Activated CD8-positive, alpha-beta T cell treated with anti-CD3 and anti-CD28 coated beads for 36 hours (primary cell): ENCODE results near the gene CCDC137. TPM values are rescaled to one million over a fixed set of nuclear protein-coding genes. Genes with fewer than 3 reads are reported as not detected.

Experiments used
- ATAC-seq: fragments of 200-7000 bp; cut with Tn5 transposase; one replicate; pipeline ENCODE4 v1.10.0; 2021; ENCODE audit warnings: mild to moderate bottlenecking, moderate library complexity
- CTCF ChIA-PET: fragments of 350-600 bp; sonication (Branson Sonifier 250); formaldehyde crosslinking; loops from one replicate; lab custom pipeline; 2021; ENCODE audit warnings: antibody characterized with exemption; lab: Charles Lee
- POLR2A ChIA-PET: fragments of 350-600 bp; sonication (Branson Sonifier 250); formaldehyde crosslinking; loops from one replicate; lab custom pipeline; 2021; ENCODE audit warnings: antibody characterized with exemption; lab: Charles Lee
- DNase-seq: peaks from one replicate; pipeline ENCODE4 v3.0.0-alpha.2; 2020
- H3K27ac Mint-ChIP-seq: one replicate; pipeline ENCODE4 v1.8.0; 2021; ENCODE audit warnings: mild to moderate bottlenecking, mixed read lengths
- H3K27me3 Mint-ChIP-seq: one replicate; pipeline ENCODE4 v1.8.0; 2021; ENCODE audit warnings: mixed read lengths
- H3K36me3 Mint-ChIP-seq: one replicate; pipeline ENCODE4 v1.8.0; 2021; ENCODE audit warnings: low read depth, mixed read lengths
- H3K4me1 Mint-ChIP-seq: one replicate; pipeline ENCODE4 v1.8.0; 2021; ENCODE audit warnings: low read depth, mixed read lengths
- H3K4me3 Mint-ChIP-seq: one replicate; pipeline ENCODE4 v1.8.0; 2021; ENCODE audit warnings: mild to moderate bottlenecking, moderate library complexity, mixed read lengths
- H3K9me3 Mint-ChIP-seq: one replicate; pipeline ENCODE4 v1.8.0; 2021; ENCODE audit warnings: mixed read lengths
- intact Hi-C: fragments of 100-400 bp; cut with micrococcal nuclease; formaldehyde crosslinking; loops from one replicate; pipeline ENCODE4 v1.10.0; 2022
- total RNA-seq, 2 experiments: library from RNA; stranded (reverse); gene quantifications; one replicate each; pipeline ENCODE4 v1.2.3, GENCODE V29; 2021
- TF ChIP-seq, protein P1 (sequence below): fragments of 200-600 bp; IDR thresholded peaks from one replicate; pipeline ENCODE4 v1.8.0; 2022; ENCODE audit warnings: antibody characterized with exemption, mild to moderate bottlenecking

CCDC137 gene
- total RNA-seq, 2 experiments from 2014 or later, result 34.1 to 37.2 TPM

DNA sequence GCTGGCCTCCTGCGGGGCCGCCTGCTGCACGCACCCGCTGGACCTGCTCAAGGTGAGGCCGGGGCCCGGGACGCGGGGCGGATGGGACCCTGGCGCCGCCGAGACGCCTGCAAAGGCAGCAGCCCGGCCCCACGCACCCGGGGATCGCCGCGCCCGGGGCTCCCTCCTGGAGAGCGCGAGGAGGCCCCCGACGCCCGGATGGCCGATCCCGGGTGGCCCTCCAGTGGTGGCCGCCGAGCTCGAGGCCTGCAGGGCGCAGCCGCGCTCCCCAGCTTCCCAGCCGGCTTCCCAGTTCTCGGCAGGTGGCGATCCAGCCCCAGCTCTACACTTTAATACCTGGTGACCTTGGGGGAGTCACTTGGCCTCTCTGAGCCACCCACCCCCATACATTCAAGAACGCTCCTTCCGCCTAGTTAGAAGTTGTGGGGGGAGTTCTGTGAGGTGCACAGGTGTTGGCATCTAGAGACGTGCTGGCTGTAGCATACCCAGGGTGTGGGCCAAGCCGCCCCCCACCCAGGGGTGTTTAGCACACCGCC, 46.0 kb downstream of the CCDC137 start:
- intact Hi-C loops, result no loop called here
- peaks cover 24% of the 10 kb centered on the region for H3K4me1 Mint-ChIP-seq
- TF ChIP-seq, protein P1, sequence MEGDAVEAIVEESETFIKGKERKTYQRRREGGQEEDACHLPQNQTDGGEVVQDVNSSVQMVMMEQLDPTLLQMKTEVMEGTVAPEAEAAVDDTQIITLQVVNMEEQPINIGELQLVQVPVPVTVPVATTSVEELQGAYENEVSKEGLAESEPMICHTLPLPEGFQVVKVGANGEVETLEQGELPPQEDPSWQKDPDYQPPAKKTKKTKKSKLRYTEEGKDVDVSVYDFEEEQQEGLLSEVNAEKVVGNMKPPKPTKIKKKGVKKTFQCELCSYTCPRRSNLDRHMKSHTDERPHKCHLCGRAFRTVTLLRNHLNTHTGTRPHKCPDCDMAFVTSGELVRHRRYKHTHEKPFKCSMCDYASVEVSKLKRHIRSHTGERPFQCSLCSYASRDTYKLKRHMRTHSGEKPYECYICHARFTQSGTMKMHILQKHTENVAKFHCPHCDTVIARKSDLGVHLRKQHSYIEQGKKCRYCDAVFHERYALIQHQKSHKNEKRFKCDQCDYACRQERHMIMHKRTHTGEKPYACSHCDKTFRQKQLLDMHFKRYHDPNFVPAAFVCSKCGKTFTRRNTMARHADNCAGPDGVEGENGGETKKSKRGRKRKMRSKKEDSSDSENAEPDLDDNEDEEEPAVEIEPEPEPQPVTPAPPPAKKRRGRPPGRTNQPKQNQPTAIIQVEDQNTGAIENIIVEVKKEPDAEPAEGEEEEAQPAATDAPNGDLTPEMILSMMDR, result no peak
- ChIA-PET POLR2A (interaction anchor here (0.6 to 4.3 kb wide), 10 partner anchors 9 to 154 kb away, joined by 3 to 40 read pairs (median 4); partner anchors contain the start of gene MRPL12), CTCF (interaction anchor here (0.6 kb wide), 1 partner anchor 164 kb away, joined by 3 read pairs; no protein-coding TSS in a partner anchor)
- H3K36me3 Mint-ChIP-seq, result peaks cover 5% of the 10 kb centered on the region
- peak; percentile 37 for DNase-seq
- no peaks in the 10 kb centered on the region for H3K27me3 Mint-ChIP-seq
- H3K9me3 Mint-ChIP-seq, result no peaks in the 10 kb centered on the region
- peak; percentile 21 for ATAC-seq
- peak overlapping the region; percentile 92 for H3K4me3 Mint-ChIP-seq
- H3K27ac Mint-ChIP-seq, result peak overlapping the region; percentile 66

DNA sequence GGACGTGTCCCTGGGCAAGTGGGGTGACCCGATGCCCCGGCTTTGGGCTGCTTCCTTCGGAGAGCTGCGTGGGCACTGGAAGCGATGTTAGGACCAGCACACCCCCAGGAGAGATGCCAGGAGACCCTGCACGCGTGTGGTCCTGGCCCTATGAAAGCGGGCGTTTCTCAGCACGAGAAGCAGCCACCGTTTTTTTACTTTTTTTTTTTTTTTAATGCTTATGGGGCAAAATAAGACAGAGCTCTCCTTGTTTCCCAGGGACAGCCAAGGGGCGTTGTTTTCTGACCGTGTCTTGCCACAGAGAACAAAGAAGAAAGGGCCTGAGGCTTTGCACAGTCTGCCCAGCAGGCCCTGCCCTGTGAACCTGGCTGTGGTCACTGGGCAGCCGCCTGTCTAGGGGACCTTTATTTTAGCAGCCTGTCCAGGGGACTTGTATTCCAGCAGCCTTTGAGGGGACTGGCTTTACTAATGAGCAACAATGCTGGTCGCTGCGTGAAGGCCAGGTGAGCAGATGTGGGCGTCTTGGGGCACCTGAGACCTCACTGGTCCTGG, 46.5 kb downstream of the CCDC137 start:
- intact Hi-C loops, result no loop called here
- Mint-ChIP-seq H3K27me3 (no peaks in the 10 kb centered on the region), H3K4me1 (peaks cover 24% of the 10 kb centered on the region), H3K36me3 (peaks cover 5% of the 10 kb centered on the region), H3K27ac (peak overlapping the region; percentile 66), H3K4me3 (peak overlapping the region; percentile 92), H3K9me3 (no peaks in the 10 kb centered on the region)
- CTCF ChIA-PET, result interaction anchor here (0.6 kb wide), 1 partner anchor 164 kb away, joined by 3 read pairs; no protein-coding TSS in a partner anchor
- no peak for ATAC-seq
- DNase-seq, result no peak
- POLR2A ChIA-PET, result interaction anchor here (0.6 to 4.3 kb wide), 8 partner anchors 8 to 154 kb away, joined by 3 to 40 read pairs (median 4); partner anchors contain the start of gene MRPL12
- TF ChIP-seq, protein P1, result no peak

DNA sequence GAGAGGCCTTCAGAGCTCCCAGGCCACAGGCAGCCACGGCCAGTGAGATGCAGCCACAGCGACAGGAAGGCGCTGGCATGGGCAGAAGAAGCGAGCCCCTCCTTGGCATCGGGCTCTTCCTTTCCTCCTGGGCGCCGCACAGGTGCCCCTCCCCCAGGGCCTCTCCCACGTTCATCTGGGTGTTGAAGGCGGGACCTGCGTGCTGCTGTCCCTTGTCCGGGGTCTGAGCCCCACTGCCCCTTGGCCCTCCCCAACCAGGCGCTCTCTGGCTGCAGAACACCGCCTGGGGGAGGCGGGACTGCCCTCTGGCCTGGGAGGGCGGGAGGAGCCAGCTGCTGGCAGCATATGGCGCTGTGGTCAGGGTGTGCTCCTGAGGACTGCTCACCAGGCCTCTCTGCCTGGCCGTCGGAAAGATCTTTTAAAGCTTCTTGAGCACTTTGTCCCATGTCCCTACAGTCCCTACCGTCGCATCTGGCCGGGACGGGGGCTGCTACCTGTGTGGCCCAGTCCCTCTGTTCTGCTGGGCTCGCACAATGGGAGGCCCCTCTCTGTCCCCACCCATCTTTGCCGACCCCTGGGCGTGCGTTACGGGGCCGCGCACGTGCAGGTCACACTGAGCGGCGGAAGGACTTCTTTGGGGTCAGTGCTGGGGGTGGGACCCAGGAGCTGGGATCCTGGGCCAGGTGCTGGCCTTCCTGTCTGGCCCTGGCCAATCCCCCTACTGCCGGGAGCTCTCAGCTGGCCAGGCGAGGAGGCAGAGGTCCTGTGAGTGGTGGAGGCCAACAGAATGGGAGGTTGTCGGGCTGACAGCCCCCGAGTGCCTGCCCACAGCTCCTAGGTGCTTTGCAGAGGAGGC, 47.2 kb downstream of the CCDC137 start:
- DNase-seq (no peak), ATAC-seq (no peak)
- H3K27me3 Mint-ChIP-seq, result no peaks in the 10 kb centered on the region
- no peaks in the 10 kb centered on the region for H3K9me3 Mint-ChIP-seq
- CTCF ChIA-PET, result no interaction called here
- peaks cover 5% of the 10 kb centered on the region for H3K36me3 Mint-ChIP-seq
- no peak overlapping the region for H3K27ac Mint-ChIP-seq
- POLR2A ChIA-PET, result interaction anchor here (0.6 to 4.3 kb wide), 7 partner anchors 8 to 196 kb away, joined by 3 to 40 read pairs (median 3); partner anchors contain the start of gene MRPL12
- H3K4me3 Mint-ChIP-seq, result peak overlapping the region; percentile 92
- intact Hi-C loops, result no loop called here
- H3K4me1 Mint-ChIP-seq, result peaks cover 24% of the 10 kb centered on the region
- TF ChIP-seq, protein P1, result no peak

DNA sequence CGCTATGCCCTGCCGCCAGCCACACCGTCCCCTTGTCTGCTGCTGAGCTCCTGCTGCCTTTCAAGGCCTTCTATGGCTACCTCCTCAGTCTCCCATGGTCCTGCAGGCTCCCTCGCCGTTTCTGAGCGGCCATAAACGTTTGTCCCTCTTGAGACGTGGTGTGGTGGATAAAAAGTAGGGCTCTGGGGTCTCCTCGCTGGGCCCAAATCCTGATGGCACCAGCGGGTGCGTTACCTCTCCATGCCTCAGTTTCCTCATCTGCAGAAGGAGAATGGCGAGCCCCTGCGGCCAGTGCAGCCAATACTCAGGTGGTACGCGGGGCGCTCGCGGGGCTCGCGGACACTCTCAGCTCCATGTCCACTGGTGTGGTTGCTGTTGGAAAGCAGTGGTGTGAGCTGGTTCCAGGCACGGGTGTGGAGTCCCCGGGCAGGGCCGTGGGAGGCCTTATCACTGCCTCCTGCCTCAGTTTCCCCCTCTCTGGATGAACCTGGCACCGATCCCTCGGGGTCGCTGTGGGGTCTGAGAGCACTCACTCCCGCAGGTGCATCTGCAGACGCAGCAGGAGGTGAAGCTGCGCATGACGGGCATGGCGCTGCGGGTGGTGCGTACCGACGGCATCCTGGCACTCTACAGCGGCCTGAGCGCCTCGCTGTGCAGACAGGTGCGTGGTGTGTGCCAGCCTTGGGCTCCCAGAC, 48.0 kb downstream of the CCDC137 start:
- peak overlapping the region; percentile 92 for H3K4me3 Mint-ChIP-seq
- CTCF ChIA-PET, result no interaction called here
- POLR2A ChIA-PET, result interaction anchor here (0.7 to 4.3 kb wide), 4 partner anchors 11 to 195 kb away, joined by 3 to 40 read pairs (median 4); partner anchors contain the start of gene MRPL12
- H3K4me1 Mint-ChIP-seq, result peaks cover 24% of the 10 kb centered on the region
- H3K9me3 Mint-ChIP-seq, result no peaks in the 10 kb centered on the region
- H3K36me3 Mint-ChIP-seq, result peaks cover 7% of the 10 kb centered on the region
- no peaks in the 10 kb centered on the region for H3K27me3 Mint-ChIP-seq
- ATAC-seq (no peak), DNase-seq (no peak)
- TF ChIP-seq, protein P1, result no peak
- intact Hi-C loops, result no loop called here
- no peak overlapping the region for H3K27ac Mint-ChIP-seq
